ENCODE data around the gene AGAP1.

GRCh38 chr2:236019434-236019833, 525.6 kb downstream of the AGAP1 start:
- no peak for TF ChIP-seq EZH2 (IDR thresholded peaks at IDR 0.05; ENCODE audit: insufficient read depth, low read length)
- TF ChIP-seq, protein P1, sequence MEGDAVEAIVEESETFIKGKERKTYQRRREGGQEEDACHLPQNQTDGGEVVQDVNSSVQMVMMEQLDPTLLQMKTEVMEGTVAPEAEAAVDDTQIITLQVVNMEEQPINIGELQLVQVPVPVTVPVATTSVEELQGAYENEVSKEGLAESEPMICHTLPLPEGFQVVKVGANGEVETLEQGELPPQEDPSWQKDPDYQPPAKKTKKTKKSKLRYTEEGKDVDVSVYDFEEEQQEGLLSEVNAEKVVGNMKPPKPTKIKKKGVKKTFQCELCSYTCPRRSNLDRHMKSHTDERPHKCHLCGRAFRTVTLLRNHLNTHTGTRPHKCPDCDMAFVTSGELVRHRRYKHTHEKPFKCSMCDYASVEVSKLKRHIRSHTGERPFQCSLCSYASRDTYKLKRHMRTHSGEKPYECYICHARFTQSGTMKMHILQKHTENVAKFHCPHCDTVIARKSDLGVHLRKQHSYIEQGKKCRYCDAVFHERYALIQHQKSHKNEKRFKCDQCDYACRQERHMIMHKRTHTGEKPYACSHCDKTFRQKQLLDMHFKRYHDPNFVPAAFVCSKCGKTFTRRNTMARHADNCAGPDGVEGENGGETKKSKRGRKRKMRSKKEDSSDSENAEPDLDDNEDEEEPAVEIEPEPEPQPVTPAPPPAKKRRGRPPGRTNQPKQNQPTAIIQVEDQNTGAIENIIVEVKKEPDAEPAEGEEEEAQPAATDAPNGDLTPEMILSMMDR (IDR thresholded peaks at IDR 0.05; ENCODE audit: insufficient read depth, low read depth, low read length), result no peak
